GM21619 (cell line): Measurements from ENCODE around the gene CEND1.
"Not testable (repeated sequence)": the region's sequence is repeated elsewhere in the genome, so short reads cannot be mapped to it uniquely, and the experiment has no call there.

Source experiments
- ATAC-seq: cut with Tn5 transposase; IDR thresholded peaks from one replicate; pipeline ENCODE4 v1.9.1; 2021; ENCODE audit not compliant: unreplicated experiment

CEND1 gene

GRCh38 chr11:765025-765801 is 24.7 kb downstream of the CEND1 start:
- no peak for ATAC-seq

- no peak for ATAC-seq
Measured at GRCh38 chr11:764322-765024, 25.4 kb downstream of the CEND1 start.

GRCh38 chr11:763549-764321 is 26.2 kb downstream of the CEND1 start:
- ATAC-seq, result no peak

- no peak for ATAC-seq
Measured at GRCh38 chr11:763073-763463, 26.8 kb downstream of the CEND1 start.

GRCh38 chr11:762421-763072 is 27.3 kb downstream of the CEND1 start:
- no peak for ATAC-seq

GRCh38 chr11:761526-762108 is 28.3 kb downstream of the CEND1 start:
- no peak for ATAC-seq

GRCh38 chr11:760236-760635 is 29.7 kb downstream of the CEND1 start:
- ATAC-seq, result no peak

GRCh38 chr11:749731-750130 is 40.2 kb downstream of the CEND1 start:
- no peak for ATAC-seq

- ATAC-seq, result peak; percentile 1
Measured at GRCh38 chr11:748007-748359, 41.9 kb downstream of the CEND1 start.

GRCh38 chr11:747158-748006 is 42.5 kb downstream of the CEND1 start, which contains the start of gene TALDO1:
Gene TALDO1, plus strand, starts transcription at chr11:747464. Its CDS starts 18 bp downstream, at chr11:747482.
- peak; percentile 87 for ATAC-seq

- ATAC-seq, result peak; percentile 31
Measured at GRCh38 chr11:746289-747157, 43.4 kb downstream of the CEND1 start.

GRCh38 chr11:745428-745827 is 44.5 kb downstream of the CEND1 start:
- no peak for ATAC-seq

GRCh38 chr11:742571-743201 is 47.2 kb downstream of the CEND1 start:
- ATAC-seq, result no peak

- no peak for ATAC-seq
Measured at GRCh38 chr11:742156-742546, 47.7 kb downstream of the CEND1 start.

GRCh38 chr11:737899-738298 is 52.0 kb downstream of the CEND1 start:
- ATAC-seq, result not testable (repeated sequence)

GRCh38 chr11:737366-737765 is 52.5 kb downstream of the CEND1 start:
- ATAC-seq, result no peak
